GF-D8 (cell line): ENCODE results near the gene ZYX.

Experiments
- DNase-seq: peaks from one replicate; lab custom pipeline; 2025; lab: John Stamatoyannopoulos, UW

Gene ZYX, protein sequence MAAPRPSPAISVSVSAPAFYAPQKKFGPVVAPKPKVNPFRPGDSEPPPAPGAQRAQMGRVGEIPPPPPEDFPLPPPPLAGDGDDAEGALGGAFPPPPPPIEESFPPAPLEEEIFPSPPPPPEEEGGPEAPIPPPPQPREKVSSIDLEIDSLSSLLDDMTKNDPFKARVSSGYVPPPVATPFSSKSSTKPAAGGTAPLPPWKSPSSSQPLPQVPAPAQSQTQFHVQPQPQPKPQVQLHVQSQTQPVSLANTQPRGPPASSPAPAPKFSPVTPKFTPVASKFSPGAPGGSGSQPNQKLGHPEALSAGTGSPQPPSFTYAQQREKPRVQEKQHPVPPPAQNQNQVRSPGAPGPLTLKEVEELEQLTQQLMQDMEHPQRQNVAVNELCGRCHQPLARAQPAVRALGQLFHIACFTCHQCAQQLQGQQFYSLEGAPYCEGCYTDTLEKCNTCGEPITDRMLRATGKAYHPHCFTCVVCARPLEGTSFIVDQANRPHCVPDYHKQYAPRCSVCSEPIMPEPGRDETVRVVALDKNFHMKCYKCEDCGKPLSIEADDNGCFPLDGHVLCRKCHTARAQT

DNA sequence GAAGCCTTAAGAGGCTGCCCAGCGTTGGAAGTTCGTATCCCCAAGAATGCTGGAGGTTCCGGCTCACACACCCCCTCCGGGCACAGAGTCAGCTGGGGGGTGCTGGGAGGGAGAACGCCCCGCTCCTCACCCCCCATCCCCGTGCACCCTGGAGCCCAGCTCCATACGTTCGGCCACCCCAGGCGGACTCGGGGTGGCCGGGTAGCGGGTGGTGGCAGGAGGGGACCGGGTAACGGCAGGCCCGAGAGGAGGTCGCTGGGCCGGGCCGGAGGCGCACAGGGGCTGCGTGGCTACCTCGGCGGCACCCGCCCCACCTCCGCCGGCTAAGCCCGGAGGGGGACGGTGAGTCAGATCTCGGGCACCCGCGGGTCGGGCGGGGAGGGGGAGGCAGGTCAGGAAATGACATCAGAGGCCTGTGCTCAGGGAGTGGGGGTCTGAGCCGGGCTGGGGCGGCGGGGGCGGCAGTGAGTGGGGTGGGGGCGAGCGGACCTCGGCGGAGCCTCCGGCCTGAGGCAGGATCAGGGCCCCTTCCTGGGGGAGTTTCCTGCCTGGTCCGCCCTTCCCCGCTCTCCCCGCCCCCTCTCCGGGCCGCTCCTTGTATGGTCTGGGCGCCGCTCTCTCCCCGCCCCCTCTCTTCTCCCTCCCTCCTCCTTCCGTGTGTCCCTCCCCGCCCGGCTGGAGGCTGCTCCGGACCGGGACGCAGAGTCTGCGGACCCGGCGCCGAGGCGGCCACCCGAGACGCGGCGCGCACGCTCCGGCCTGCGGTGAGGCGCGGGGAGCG is at the start of gene ZYX:
Gene ZYX, plus strand, starts transcription at position 700 of the 781 bp plus-strand sequence. CDS start 227 bp downstream, outside the sequence.
- DNase-seq, result peak; percentile 83

DNA sequence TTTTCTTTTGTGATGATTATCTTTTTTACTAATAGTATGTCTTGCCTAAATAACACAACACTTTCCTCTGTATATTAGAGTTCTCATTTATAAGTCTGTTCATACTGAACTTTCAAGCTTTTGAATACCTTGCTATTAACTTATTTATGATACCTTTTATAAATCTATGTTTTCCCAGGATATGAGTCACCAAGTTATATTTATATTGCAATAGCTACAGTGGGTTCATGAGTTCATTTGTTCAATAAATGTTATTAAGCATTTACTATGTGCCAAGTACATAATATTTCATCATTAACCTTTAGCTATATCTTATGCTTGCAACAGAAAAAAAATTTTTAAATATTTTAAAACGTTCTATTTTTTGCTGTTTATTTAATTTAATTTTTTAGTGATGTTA is 46.9 kb upstream of the ZYX start:
- DNase-seq, result no peak

DNA sequence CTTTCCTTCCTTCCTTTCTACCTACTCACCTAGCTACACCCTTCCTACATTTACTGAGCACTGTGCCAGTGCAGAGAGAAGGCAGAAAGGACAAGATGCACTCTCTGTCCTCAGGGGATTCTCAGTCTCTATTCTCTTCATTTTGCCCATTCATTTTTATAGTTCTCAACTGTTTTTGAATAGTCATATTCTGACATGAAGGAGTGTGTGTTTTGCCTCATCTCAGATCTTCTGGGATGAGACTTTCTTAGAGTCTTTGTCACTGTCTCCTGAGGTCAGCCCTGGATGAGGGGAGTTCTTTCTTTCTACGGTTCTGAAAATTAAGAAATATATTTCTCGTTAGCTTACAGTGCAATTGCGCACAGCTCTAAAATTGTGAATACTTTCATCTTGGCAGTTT is 43.9 kb upstream of the ZYX start:
- DNase-seq, result no peak

DNA sequence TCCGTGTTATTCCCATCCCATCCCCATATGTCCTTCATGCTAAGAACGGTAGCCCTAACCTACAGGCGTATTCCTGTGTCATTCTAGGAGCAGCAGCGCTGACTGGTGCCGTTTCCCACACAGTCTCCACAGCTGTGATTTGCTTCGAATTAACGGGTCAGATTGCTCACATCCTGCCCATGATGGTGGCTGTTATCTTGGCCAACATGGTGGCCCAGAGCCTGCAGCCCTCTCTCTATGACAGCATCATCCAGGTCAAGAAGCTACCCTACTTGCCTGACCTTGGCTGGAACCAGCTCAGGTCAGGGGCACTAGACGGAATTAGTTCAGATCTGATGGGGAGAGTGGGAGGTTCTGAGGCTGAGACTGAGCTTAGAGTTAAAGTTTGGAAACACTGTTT is 39.3 kb upstream of the ZYX start:
- DNase-seq, result no peak

DNA sequence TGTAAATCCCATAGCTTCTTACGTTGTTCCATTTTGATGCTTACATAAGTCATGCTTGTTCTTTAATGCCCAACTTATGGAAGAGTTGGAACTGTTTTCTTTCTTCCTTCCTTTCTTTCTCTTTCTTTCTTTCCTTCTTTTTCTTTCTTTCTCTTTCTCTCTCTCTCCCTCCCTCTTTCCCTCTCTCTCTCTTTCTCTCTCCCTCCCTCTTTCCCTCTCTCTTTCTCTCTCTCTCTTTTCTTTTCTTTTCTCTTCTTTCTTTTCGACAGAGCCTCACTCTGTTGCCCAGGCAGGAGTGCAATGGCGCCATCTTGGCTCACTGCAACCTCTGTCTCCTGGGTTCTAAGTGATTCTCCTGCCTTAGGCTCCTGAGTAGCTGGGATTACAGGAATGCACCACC is 37.5 kb upstream of the ZYX start:
- no peak for DNase-seq

DNA sequence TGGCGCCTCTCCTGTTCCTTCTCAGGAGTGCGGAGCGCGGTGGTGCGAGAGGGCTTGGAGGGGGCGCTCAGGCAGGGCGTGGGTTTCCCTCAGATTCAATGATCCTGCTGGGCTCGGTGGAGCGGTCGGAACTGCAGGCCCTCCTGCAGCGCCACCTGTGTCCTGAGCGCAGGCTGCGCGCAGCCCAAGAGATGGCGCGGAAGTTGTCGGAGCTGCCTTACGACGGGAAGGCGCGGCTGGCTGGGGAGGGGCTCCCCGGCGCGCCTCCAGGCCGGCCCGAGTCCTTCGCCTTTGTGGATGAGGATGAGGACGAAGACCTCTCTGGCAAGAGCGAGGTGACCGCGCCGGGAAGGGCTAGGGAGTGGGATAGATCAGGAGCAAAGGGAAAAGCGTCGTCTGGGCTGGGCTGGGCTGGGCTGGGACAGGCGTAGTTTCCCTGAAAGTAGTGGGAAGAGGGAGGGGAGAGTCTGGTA is 35.7 kb upstream of the ZYX start:
- DNase-seq, result no peak

DNA sequence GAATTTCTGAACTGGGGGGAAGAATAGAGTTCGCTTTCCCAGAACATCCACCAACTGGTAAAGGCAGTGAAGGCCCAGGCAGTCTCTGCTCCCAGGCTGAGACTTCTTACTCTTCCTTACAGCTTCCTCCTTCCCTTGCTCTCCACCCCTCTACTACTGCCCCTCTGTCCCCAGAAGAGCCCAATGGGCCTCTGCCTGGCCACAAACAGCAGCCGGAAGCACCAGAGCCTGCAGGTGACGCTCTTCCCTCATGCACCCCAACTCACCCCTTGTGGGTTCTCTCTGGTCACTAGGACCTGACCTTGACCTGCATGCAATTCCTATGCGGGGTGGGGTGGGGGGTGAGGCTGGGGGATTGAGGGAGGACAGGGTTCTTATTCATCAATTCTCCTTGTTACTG is 35.1 kb upstream of the ZYX start:
- DNase-seq, result no peak

DNA sequence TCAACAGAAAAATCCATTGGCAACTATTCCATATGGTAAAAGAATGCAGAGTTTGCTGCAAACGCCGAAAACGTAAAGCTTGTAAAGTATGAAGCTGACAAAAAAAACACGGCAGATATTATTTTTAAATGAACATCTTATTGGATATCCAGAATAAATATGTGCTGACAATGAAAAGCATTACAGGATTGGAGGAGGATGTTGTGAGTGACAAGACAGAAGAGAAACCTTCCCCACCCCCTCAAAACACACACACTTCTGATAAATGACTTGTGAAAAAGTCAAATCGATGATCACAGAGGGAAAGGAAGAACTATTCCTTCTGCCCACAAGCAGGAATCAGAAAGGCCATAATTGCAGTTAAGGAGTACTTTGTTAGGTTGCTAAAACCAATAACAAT is 33.2 kb upstream of the ZYX start:
- no peak for DNase-seq

DNA sequence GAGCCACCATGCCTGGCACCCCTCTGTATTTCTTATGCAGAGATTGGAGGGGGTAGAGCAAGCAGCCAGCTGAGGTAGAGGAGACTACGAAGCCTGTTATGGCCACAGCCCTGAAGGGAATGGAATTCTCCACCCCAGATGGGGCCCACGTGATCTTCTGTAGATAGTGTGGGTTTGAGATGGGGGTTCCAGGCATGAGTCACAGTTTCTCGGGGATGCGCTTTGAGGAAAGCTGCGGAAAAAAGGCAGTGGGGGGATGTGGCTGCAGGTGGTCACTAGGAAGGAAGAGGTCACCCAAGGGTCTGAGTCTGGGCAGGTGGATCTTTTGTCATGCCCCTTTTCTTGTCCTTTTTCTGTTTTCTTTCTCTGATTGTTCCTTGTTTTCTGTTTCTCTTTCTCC is 30.1 kb upstream of the ZYX start:
- no peak for DNase-seq

DNA sequence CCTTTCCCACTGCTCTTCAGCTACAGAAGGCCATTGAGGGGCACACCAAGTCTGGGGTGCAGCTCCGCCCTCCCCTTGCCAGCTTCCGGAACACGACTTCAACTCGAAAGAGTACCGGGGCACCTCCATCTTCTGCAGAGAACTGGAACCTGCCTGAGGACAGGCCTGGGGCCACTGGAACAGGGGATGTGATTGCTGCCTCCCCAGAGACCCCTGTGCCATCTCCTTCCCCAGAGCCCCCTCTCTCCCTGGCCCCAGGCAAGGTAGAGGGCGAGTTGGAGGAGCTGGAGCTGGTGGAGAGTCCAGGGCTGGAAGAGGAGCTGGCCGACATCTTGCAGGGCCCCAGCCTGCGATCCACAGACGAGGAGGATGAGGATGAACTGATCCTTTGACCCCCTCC is 29.6 kb upstream of the ZYX start:
- DNase-seq, result no peak

DNA sequence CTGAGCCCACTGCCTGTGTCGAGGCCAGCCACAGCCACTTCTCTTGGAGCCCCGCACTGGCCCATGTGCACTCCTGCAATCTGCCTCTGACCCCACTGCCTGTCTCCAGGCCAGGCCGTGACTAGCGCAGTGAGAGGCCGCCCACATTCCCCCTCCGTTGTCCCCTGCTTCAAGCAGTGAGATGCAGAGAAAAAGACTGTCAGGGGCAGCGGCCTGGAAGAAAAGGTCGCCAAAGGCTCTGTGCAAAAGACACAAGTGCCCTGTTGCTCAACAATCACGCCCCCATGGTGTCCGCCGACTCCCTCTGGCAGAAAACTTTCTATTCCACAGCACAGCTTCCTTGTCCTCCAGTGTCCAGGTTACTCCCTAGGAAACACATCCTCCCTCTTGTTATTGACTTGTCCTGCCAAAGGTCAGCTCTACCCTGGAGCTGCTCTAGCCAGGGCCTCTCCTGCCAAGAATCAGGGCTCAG is 28.6 kb upstream of the ZYX start:
- DNase-seq, result no peak

DNA sequence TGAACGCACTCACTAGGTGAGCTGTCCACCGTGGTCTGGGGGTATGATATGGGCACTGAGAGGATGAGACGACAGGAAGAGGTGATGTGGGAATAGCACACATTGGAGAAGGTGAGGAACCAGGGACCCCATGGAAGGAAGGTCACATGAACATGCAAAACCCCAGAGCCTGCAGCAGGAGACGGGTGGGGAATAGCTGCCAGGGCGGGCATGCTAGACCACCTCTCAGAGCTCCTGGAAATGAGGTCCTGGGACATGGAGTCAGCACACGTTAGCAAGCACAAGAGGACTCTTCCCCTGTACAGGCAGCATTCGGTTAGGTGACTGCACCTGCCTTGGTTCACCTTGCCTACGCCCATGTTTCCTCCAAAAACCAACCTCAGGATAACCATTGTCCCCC is 26.8 kb upstream of the ZYX start:
- no peak for DNase-seq

DNA sequence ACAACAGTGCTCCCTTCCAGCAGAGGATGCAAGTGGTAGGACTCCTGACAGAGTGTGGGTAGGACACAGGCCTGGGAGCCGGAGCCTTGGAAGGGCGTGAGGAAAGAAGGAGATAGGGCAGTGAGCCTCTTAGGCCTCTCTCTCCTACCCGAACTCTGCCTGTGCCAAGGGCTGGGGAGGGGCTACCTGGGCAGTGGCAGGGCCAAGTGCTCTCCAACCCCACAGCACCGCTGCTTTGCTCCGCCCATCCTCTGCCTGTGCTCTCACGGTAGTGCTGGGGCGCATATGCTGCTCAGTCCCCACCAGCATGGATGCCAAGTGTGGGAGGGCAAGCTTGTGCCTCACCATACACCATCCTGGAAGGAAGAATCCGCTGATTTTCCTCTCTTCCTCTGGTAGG is 26.2 kb upstream of the ZYX start:
- no peak for DNase-seq

DNA sequence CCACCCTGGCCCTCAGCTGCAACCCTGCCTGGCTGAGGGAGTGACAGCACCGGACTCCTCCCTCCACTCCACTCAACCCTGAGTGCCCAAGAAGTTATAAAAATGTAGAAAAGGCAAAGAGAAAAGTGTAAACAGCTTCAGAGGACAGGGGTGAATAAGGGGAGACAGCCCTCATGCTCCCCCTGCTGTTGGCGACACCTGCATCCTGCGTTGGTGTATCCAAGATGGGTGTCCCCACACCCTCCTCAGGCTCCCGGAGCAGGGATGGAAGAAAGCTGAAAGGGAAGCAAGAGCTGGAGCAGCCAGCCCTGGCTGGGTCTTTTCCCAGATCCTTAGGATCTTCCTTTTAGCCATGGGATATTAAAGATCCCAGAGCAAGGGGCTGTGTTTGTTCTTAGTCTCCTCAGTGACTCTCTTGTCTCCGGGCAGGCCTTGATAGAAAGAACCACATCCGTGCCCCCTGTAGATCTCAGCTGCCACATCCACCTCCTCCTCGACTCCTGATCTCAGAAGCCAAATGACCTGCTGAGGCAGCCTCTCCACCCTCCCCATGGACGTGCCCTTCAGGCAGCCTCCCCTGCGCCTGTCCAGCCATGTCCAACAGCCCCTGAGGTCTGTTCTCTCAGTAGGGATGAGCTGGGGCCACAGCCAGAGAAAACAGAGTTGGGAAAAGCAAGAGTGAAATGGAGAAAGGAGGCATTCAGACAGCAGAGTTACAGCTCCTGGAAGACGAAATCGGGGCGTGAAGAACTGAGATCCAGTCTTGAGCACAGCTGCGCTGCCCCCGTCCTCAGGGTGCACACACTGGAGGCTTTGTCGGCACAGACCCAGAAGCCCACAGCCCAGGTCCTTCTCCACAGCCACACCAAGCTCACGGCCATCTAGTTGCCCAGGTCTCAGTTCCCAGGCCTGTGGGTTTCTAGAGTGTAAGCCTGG is 25.4 kb upstream of the ZYX start:
- DNase-seq, result no peak

DNA sequence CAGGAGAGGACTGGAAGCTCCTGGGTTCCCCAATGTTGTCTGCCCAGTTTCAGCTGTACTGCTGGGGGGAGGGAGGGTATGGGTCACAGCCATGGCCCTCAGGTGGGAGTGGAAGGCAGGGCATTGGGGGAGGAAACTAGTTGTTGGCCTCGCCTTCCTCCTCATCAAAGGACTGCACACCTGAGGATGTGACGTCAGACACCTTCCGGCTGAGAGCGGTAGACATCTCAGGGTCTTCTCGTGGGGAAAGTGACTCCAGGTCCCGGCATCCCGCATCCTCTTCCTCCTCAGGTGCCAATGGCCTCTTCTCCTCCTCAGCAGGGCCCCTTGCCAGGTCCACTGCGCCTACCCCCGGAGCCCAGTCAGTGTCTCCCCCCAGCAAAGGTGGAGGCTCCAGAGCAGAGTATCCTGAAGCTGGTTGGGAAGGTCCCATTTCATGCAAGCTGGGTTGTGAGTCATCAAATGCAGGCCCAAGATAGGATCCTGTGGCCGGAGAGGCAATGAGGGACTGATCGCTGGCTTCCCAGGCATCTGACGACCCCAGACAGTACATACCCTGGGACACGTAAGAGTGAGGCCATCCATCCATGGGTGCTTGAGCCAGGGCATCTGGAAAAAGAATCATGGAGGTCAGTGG is 24.6 kb upstream of the ZYX start:
- DNase-seq, result no peak

DNA sequence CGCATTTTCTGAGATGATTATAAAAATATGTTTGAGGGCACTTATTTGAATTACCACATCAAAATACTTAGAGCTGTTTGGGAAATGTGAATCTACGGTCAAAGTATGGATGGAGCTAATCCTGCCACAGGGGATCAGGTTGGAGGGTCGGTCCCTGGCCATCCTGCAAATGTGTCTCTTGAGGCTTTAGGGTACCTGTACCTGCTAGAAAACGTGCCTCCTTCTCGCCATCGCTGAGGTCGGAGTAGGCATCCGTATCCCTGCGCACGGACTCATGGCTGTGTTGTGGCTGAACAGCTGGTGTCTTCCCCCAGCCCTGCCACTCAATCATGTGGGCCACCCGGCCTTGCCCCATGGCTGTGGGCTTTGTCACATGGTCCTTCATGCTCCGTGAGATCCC is 22.5 kb upstream of the ZYX start:
- no peak for DNase-seq

DNA sequence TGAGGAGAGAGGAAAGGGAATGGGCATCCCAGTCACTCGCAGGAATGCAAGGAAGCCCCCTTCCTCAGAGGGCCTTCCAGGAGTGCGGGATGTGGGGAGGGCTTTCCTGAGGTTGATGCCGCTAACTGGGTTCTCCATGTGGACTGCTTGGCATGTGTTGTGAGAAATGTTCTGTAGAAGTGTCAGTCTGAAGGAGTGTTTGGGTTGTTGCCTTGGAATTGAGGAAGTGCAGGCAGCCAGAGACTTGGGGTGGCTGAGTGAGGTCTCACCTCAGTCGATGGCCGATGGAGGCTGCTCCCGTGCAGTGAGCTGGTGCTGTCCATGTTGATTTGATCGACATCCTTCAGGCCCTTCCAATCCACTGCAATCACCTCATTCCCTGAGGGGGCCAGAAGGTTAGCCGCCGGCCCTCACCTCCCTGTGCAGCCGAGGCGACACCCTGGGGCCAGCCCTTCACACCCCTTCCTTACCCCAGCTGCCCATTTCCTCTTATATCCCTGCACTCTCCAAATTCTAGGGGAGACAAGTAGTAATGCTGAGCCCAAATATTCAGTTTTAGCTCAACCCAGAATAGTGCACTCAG is 21.3 kb upstream of the ZYX start:
- DNase-seq, result no peak

DNA sequence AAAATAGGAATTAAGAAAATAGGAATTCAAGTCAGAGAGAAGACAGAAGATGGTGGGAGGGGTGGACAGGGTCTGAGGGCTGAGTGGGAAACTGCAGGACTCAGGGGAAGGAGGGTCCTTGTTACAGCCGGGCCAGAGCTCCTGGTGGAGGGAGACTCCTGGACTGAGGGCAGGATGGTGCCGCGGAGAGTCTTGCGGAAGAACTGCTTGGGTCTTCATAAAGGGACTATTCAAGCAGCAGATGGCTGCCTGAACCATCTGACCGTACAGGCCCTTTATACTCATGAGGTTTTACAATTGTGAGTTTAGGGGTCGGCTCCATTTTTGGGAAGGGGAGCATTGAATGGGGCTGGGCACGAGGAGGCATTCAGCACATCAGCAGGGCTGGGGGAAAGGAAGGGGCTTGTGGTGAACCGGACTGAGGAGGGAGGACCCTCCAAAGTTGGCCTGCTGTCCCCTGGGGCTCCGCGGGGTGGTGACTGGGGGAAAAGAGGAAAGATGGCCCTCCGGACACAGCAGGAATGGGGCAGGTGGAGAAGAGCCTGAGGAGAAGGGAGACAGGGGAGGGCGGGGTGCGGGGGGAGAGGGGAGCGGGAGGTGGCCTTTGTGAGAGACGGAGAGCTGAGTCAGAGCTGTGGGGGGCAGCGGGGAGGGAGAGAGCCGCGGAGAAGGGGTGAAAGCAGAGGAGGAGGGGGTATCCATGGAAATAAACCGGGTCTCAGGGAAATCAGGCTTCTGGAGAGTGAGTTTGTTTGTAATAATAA is 20.2 kb upstream of the ZYX start:
- no peak for DNase-seq

DNA sequence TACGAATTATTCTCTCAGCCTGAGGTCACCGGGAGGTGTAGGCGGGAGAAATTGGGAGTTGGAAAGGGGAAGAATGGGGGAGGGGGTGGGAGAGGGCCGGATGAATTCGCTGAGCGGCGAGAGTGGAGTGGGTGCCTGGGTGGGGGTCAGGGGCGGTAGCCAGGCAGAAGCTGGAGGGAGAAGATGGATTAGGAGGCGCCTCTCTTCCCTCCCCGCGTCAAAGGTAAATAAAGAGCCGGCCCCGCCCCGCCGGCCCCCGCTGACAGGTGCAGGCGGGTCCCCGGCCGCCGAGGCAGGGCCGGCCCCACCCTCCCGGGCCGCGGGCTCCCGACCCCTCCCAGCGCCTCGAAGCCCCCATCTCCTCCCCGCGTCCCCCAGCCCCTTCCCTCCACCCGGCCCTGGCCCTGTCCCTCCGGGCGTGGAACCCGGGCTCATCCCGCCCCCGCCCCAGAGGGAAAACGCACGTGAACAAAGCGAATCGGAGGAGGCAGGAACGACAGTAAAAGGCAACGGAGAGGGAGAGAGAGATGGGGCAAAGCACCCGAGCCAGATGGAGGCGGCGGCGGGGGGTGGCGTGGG is 19.5 kb upstream of the ZYX start:
- DNase-seq, result no peak
